KOPT-K1 (cell line): ENCODE measurements around the gene VPS35.

Experiments used
- H3K27ac ChIP-seq: fragments of 200-600 bp; sonication (generic); 2 replicates; pipeline ENCODE4 v1.5.1; 2016; ENCODE audit warnings: antibody characterized with exemption, mild to moderate bottlenecking, low read depth, low read length; ENCODE audit not compliant: poor library complexity, severe bottlenecking
- H3K36me3 ChIP-seq: fragments of 200-600 bp; sonication (generic); 2 replicates; pipeline ENCODE4 v1.5.1; 2017; ENCODE audit warnings: antibody characterized with exemption, mild to moderate bottlenecking, low read length, moderate library complexity; ENCODE audit not compliant: insufficient read depth
- H3K9me3 ChIP-seq: fragments of 200-600 bp; sonication (generic); 2 replicates; pipeline ENCODE4 v1.5.1; 2017; ENCODE audit warnings: antibody characterized with exemption, low read length, mild to moderate bottlenecking; ENCODE audit not compliant: insufficient read depth, poor library complexity, severe bottlenecking

VPS35 gene

GRCh38 chr16:46620266-46621005 is 68.5 kb downstream of the VPS35 start:
- H3K9me3 ChIP-seq: no peaks in the 10 kb centered on the region
- H3K27ac ChIP-seq: peak overlapping the region; percentile 86
- H3K36me3 ChIP-seq: peaks cover 40% of the 10 kb centered on the region

GRCh38 chr16:46618516-46618915 is 70.5 kb downstream of the VPS35 start:
- Histone ChIP-seq H3K36me3 (peaks cover 59% of the 10 kb centered on the region), H3K27ac (no peak overlapping the region)

GRCh38 chr16:46614006-46614405 is 75.0 kb downstream of the VPS35 start:
- Histone ChIP-seq H3K36me3 (peaks cover 99% of the 10 kb centered on the region), H3K27ac (no peak overlapping the region)

More at GRCh38 chr16:46618516-46618915, 70.5 kb downstream of the VPS35 start:
- H3K9me3 ChIP-seq: no peaks in the 10 kb centered on the region

GRCh38 chr16:46613352-46613751 is 75.6 kb downstream of the VPS35 start:
- H3K36me3 ChIP-seq: peaks cover 99% of the 10 kb centered on the region
- no peak overlapping the region for H3K27ac ChIP-seq
- H3K9me3 ChIP-seq: no peaks in the 10 kb centered on the region

More at GRCh38 chr16:46614006-46614405, 75.0 kb downstream of the VPS35 start:
- H3K9me3 ChIP-seq: no peaks in the 10 kb centered on the region

GRCh38 chr16:46612121-46612520 is 76.9 kb downstream of the VPS35 start:
- H3K9me3 ChIP-seq: no peaks in the 10 kb centered on the region
- H3K36me3 ChIP-seq: peaks cover 99% of the 10 kb centered on the region
- H3K27ac ChIP-seq: no peak overlapping the region

GRCh38 chr16:46607529-46607928 is 81.4 kb downstream of the VPS35 start:
- Histone ChIP-seq H3K9me3 (no peaks in the 10 kb centered on the region), H3K36me3 (peaks cover 97% of the 10 kb centered on the region), H3K27ac (no peak overlapping the region)

- H3K36me3 ChIP-seq: peaks cover 97% of the 10 kb centered on the region
Observed at GRCh38 chr16:46606231-46606630, 82.7 kb downstream of the VPS35 start.

More at GRCh38 chr16:46606231-46606630, 82.7 kb downstream of the VPS35 start:
- Histone ChIP-seq H3K9me3 (no peaks in the 10 kb centered on the region), H3K27ac (no peak overlapping the region)
